MM.1S (cell line): Measurements from ENCODE around the gene MSH4.

Experiments used
- CTCF ChIP-seq: fragments of 300-600 bp; sonication (generic); IDR thresholded peaks from 2 replicates; pipeline ENCODE4 v1.5.1; 2016; ENCODE audit warnings: antibody characterized with exemption, low read length, mixed read lengths
- EZH2 ChIP-seq: fragments of 300-600 bp; sonication (generic); optimal IDR thresholded peaks from 2 replicates; pipeline ENCODE3; 2017; ENCODE audit warnings: low read depth, mild to moderate bottlenecking, antibody characterized with exemption, low read length, mixed read lengths
- EZH2phosphoT487 ChIP-seq: fragments of 300-600 bp; sonication (generic); IDR thresholded peaks from 2 replicates; pipeline ENCODE4 v1.6.1; 2018; ENCODE audit warnings: antibody characterized with exemption, low read length

GRCh38 chr1:75768016-75768415 is 28.7 kb upstream of the MSH4 start:
- TF ChIP-seq CTCF (no peak), EZH2 (no peak), EZH2phosphoT487 (no peak)
